ENCODE results near the gene GAGE12G. TPM values are rescaled to one million over a fixed set of nuclear protein-coding genes. Genes with fewer than 3 reads are reported as not detected.
"Not testable (repeated sequence)": the region's sequence is repeated elsewhere in the genome, so short reads cannot be mapped to it uniquely, and the experiment has no call there.

GAGE12G gene, protein sequence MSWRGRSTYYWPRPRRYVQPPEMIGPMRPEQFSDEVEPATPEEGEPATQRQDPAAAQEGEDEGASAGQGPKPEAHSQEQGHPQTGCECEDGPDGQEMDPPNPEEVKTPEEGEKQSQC
- total RNA-seq, result not detected in 2 replicates

DNA sequence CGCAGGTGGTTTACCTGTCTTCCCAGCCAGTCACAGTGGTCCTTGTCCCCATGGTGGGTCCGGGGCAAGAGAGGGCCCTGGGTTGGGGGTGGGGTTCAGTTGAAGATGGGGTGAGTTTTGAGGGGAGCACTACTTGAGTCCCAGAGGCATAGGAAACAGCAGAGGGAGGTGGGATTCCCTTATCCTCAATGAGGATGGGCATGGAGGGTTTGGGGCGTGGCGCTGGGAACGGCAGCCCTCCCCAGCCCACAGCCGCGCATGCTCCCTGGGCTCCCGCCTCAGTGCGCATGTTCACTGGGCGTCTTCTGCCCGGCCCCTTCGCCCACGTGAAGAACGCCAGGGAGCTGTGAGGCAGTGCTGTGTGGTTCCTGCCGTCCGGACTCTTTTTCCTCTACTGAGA is at the start of gene GAGE12G:
Gene GAGE12G, plus strand, starts transcription at position 301 of the 400 bp plus-strand sequence. CDS start 1,155 bp downstream, outside the sequence.
- DNase-seq (ENCODE audit: low read depth); H3K4me3 ChIP-seq (ENCODE audit: low read depth, low read length): not testable (repeated sequence)

DNA sequence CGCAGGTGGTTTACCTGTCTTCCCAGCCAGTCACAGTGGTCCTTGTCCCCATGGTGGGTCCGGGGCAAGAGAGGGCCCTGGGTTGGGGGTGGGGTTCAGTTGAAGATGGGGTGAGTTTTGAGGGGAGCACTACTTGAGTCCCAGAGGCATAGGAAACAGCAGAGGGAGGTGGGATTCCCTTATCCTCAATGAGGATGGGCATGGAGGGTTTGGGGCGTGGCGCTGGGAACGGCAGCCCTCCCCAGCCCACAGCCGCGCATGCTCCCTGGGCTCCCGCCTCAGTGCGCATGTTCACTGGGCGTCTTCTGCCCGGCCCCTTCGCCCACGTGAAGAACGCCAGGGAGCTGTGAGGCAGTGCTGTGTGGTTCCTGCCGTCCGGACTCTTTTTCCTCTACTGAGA is 38.3 kb upstream of the GAGE12G start, which contains the start of gene GAGE12C:
Gene GAGE12C, plus strand, starts transcription at position 301 of the 400 bp plus-strand sequence. CDS start 1,155 bp downstream, outside the sequence.
- not testable (repeated sequence) for H3K4me3 ChIP-seq (ENCODE audit: low read depth, low read length); DNase-seq (ENCODE audit: low read depth)

DNA sequence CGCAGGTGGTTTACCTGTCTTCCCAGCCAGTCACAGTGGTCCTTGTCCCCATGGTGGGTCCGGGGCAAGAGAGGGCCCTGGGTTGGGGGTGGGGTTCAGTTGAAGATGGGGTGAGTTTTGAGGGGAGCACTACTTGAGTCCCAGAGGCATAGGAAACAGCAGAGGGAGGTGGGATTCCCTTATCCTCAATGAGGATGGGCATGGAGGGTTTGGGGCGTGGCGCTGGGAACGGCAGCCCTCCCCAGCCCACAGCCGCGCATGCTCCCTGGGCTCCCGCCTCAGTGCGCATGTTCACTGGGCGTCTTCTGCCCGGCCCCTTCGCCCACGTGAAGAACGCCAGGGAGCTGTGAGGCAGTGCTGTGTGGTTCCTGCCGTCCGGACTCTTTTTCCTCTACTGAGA is 28.8 kb upstream of the GAGE12G start, which contains the start of gene GAGE12D:
Gene GAGE12D, plus strand, starts transcription at position 301 of the 400 bp plus-strand sequence. CDS start 1,155 bp downstream, outside the sequence.
- H3K4me3 ChIP-seq (ENCODE audit: low read depth, low read length); DNase-seq (ENCODE audit: low read depth): not testable (repeated sequence)

DNA sequence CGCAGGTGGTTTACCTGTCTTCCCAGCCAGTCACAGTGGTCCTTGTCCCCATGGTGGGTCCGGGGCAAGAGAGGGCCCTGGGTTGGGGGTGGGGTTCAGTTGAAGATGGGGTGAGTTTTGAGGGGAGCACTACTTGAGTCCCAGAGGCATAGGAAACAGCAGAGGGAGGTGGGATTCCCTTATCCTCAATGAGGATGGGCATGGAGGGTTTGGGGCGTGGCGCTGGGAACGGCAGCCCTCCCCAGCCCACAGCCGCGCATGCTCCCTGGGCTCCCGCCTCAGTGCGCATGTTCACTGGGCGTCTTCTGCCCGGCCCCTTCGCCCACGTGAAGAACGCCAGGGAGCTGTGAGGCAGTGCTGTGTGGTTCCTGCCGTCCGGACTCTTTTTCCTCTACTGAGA is 19.2 kb upstream of the GAGE12G start, which contains the start of gene GAGE12E:
Gene GAGE12E, plus strand, starts transcription at position 301 of the 400 bp plus-strand sequence. CDS start 1,155 bp downstream, outside the sequence.
- H3K4me3 ChIP-seq (ENCODE audit: low read depth, low read length), result not testable (repeated sequence)

DNA sequence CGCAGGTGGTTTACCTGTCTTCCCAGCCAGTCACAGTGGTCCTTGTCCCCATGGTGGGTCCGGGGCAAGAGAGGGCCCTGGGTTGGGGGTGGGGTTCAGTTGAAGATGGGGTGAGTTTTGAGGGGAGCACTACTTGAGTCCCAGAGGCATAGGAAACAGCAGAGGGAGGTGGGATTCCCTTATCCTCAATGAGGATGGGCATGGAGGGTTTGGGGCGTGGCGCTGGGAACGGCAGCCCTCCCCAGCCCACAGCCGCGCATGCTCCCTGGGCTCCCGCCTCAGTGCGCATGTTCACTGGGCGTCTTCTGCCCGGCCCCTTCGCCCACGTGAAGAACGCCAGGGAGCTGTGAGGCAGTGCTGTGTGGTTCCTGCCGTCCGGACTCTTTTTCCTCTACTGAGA is 9.7 kb upstream of the GAGE12G start, which contains the start of gene GAGE12F:
Gene GAGE12F, plus strand, starts transcription at position 301 of the 400 bp plus-strand sequence. CDS start 1,155 bp downstream, outside the sequence.
- not testable (repeated sequence) for H3K4me3 ChIP-seq (ENCODE audit: low read depth, low read length); DNase-seq (ENCODE audit: low read depth)

More for the DNA sequence above, 19.2 kb upstream of the GAGE12G start, which contains the start of gene GAGE12E:
- not testable (repeated sequence) for DNase-seq (ENCODE audit: low read depth)

DNA sequence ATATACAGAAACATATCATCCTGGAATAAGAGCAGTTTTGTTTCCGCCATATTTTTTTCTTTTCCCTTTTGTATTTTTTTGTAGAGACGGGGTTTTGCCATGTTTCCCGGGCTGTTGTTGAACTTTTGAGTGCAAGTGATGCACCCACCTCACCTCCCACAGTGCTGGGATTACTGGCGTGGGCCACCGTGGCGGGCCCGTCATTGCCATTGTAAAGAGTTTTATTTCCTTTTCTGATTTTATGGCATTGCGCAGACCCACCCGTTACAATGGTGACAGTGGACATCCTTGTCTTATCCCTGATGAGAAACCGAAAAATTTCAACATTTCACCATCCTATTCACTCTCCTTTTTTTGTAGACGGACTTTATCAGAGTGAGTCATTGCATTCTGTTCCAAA is 1.5 kb upstream of the GAGE12G start:
- DNase-seq (ENCODE audit: low read depth); H3K4me3 ChIP-seq (ENCODE audit: low read depth, low read length): not testable (repeated sequence)

DNA sequence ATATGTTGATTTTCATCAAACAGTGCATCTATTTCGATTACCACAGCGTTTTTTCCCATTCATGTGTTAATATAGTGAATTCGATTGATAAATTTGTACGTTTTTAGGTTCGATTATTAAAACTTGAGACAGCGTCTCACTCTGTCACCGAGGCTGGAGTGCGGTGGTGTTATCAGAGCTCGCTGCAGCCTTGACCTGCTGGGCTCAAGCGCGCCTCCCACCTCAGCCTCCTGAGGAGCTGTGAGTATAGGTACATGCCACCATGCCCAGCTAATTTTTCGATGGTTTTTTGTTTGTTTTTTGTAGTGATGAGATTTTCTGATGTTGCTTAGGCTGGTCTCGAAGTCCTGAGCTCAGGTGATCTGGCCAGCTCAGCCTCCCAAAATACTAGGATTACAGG is 1.0 kb upstream of the GAGE12G start:
- not testable (repeated sequence) for DNase-seq (ENCODE audit: low read depth); H3K4me3 ChIP-seq (ENCODE audit: low read depth, low read length)

DNA sequence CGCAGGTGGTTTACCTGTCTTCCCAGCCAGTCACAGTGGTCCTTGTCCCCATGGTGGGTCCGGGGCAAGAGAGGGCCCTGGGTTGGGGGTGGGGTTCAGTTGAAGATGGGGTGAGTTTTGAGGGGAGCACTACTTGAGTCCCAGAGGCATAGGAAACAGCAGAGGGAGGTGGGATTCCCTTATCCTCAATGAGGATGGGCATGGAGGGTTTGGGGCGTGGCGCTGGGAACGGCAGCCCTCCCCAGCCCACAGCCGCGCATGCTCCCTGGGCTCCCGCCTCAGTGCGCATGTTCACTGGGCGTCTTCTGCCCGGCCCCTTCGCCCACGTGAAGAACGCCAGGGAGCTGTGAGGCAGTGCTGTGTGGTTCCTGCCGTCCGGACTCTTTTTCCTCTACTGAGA is 9.4 kb downstream of the GAGE12G start, which contains the start of gene GAGE12H:
Gene GAGE12H, plus strand, starts transcription at position 301 of the 400 bp plus-strand sequence. CDS start 1,155 bp downstream, outside the sequence.
- not testable (repeated sequence) for DNase-seq (ENCODE audit: low read depth); H3K4me3 ChIP-seq (ENCODE audit: low read depth, low read length)

DNA sequence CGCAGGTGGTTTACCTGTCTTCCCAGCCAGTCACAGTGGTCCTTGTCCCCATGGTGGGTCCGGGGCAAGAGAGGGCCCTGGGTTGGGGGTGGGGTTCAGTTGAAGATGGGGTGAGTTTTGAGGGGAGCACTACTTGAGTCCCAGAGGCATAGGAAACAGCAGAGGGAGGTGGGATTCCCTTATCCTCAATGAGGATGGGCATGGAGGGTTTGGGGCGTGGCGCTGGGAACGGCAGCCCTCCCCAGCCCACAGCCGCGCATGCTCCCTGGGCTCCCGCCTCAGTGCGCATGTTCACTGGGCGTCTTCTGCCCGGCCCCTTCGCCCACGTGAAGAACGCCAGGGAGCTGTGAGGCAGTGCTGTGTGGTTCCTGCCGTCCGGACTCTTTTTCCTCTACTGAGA is 19.0 kb downstream of the GAGE12G start, which contains the start of gene GAGE2A:
Gene GAGE2A, plus strand, starts transcription at position 301 of the 400 bp plus-strand sequence. CDS start 1,155 bp downstream, outside the sequence.
- not testable (repeated sequence) for DNase-seq (ENCODE audit: low read depth); H3K4me3 ChIP-seq (ENCODE audit: low read depth, low read length)

DNA sequence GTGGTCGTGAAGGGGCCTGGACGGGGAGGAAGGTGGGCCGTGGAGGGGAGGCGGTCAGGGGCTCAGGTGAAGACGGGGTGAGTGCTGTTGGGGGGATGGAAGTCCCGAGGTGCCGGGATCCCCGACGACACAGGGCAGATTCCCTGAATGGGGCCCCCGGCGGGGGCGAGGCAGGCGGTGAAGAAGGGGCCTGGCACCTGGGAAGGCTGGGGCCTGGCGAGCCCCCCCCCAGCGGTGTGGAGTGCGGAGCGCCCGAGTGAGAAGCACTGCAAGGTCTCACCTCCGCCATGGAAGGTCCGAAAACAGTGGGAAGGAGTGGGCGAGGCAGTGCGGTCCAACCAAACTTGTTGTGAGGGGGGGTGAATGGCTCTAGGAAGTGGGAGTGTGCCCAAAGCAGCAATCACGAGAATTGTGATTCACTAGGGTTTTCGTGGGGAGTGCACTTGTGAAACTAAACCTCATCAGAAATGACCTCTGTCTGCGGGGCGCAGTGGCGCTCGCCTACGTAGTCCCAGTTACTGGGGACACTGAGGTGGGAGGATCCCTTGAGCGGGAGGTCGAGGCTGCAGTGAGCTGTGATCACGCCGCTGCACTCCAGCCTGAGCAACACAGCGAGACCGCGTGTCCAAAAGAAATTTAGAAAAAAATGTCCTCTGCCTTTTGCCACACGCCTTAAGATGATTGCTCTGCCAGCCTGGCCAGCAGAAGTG is 19.7 kb downstream of the GAGE12G start:
- not testable (repeated sequence) for H3K4me3 ChIP-seq (ENCODE audit: low read depth, low read length); DNase-seq (ENCODE audit: low read depth)

DNA sequence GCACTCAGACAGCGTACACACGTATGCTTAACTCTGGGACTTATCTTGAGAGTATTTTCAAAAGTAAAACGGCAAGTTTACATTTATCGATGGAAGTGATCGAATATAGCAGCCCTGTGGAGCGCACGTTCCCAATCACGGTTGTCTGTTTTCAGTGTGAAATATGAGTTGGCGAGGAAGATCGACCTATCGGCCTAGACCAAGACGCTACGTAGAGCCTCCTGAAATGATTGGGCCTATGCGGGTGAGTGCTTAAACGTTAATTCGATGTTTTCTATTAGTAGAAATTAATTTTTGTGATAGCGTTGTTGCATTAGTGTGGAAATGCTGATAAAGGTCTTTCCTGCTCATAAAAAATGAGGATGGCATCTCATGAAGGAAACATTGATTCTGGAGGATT is 20.3 kb downstream of the GAGE12G start:
- not testable (repeated sequence) for H3K4me3 ChIP-seq (ENCODE audit: low read depth, low read length); DNase-seq (ENCODE audit: low read depth)

DNA sequence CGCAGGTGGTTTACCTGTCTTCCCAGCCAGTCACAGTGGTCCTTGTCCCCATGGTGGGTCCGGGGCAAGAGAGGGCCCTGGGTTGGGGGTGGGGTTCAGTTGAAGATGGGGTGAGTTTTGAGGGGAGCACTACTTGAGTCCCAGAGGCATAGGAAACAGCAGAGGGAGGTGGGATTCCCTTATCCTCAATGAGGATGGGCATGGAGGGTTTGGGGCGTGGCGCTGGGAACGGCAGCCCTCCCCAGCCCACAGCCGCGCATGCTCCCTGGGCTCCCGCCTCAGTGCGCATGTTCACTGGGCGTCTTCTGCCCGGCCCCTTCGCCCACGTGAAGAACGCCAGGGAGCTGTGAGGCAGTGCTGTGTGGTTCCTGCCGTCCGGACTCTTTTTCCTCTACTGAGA is 28.5 kb downstream of the GAGE12G start, which contains the start of gene GAGE1:
Gene GAGE1, plus strand, starts transcription at position 301 of the 400 bp plus-strand sequence. CDS start 1,155 bp downstream, outside the sequence.
- not testable (repeated sequence) for DNase-seq (ENCODE audit: low read depth); H3K4me3 ChIP-seq (ENCODE audit: low read depth, low read length)

DNA sequence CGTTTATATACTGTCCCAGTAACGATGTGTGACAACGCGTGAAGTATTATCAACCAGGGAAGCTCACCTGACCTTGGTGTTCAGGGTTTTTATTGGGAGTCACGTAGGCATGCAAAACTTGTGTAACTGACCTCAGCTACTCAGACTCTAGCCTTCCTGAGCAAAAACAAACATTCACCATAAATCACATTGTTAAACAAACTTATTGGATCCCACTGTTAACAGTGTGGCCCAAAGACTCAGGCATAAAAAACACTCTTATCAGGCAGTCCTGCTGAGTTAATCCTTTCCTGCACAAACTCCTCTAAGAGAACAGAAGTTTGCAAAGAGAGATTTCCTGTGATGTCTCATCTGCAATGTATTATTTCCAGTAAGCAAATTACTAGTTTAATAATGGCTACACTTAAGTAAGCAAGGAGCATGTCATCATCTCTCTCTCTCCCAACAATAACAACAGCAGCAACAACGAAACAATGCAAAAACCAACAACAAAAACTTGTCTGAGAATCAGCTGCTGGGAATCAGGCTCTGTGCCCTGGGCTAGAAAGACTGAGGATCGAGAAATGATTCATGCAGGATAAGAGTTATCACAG is 40.6 kb downstream of the GAGE12G start:
- H3K4me3 ChIP-seq (ENCODE audit: low read depth, low read length), result no peak overlapping the region
- TF ChIP-seq, protein P1, sequence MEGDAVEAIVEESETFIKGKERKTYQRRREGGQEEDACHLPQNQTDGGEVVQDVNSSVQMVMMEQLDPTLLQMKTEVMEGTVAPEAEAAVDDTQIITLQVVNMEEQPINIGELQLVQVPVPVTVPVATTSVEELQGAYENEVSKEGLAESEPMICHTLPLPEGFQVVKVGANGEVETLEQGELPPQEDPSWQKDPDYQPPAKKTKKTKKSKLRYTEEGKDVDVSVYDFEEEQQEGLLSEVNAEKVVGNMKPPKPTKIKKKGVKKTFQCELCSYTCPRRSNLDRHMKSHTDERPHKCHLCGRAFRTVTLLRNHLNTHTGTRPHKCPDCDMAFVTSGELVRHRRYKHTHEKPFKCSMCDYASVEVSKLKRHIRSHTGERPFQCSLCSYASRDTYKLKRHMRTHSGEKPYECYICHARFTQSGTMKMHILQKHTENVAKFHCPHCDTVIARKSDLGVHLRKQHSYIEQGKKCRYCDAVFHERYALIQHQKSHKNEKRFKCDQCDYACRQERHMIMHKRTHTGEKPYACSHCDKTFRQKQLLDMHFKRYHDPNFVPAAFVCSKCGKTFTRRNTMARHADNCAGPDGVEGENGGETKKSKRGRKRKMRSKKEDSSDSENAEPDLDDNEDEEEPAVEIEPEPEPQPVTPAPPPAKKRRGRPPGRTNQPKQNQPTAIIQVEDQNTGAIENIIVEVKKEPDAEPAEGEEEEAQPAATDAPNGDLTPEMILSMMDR (conservative IDR thresholded peaks at IDR 0.05; ENCODE audit: low read depth, low read length), result no peak
- DNase-seq (ENCODE audit: low read depth), result no peak

All from epithelial cell of proximal tubule (primary cell).